GM18517 (cell line): ENCODE measurements around the gene RPL32.
"Not testable (repeated sequence)": the region's sequence is repeated elsewhere in the genome, so short reads cannot be mapped to it uniquely, and the experiment has no call there.

Source experiments
- ATAC-seq: cut with Tn5 transposase; IDR thresholded peaks from one replicate; pipeline ENCODE4 v1.9.1; 2021; ENCODE audit warnings: mild to moderate bottlenecking, moderate library complexity; ENCODE audit not compliant: unreplicated experiment

Gene RPL32

DNA sequence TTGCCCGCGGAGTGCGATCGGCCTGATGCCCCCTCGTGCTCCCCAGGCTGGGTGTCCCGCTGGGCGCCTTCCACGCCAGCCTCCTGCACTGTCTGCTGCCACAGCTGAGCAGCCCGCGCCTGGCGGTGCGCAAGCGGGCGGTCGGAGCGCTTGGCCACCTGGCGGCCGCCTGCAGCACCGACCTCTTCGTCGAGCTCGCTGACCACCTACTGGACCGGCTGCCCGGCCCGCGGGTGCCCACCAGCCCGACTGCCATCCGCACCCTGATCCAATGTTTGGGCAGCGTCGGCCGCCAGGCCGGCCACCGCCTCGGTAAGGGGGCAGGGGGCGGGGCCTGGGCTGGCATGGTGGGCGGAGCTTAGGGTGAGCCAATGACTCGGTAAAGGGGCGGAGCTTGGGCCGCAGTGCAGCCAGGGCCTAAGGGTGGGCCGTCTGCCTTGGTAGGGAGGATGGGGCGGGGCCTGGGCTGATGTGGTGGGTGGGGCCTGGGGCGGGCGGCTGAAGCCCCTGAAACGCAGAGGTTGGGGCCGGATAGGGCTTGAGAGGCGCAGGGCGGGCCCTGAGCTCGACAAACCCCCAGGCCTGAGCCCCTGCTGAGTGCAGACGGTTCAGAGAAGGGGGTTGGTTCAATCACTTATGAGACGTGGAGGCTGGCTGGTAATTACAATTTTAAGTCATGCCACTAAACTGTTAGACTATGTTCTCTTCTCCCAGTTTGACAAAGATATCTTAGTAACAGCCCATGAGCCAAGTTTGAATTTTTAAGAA is 31.2 kb downstream of the RPL32 start:
- ATAC-seq = peak; percentile 98

DNA sequence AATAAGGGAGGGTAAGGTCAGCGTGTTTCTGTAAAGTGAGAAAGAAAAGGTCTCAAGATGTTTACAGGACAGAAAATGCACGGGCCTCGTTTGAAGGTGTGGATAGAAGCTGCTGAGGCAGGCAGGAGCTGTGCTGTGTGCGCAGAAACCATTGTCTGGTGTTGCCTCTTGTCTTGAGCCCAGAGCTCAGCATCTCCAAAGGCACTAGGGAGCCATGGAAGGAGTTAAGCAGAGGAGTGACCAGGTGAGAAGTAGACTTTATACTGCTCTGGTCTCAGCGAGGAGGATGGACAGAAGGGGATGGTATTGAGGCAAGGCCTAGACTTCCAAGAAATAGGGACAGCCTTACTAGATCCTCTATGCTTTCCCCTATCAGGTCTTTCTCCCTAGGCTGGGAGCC is 31.9 kb downstream of the RPL32 start:
- no peak for ATAC-seq

DNA sequence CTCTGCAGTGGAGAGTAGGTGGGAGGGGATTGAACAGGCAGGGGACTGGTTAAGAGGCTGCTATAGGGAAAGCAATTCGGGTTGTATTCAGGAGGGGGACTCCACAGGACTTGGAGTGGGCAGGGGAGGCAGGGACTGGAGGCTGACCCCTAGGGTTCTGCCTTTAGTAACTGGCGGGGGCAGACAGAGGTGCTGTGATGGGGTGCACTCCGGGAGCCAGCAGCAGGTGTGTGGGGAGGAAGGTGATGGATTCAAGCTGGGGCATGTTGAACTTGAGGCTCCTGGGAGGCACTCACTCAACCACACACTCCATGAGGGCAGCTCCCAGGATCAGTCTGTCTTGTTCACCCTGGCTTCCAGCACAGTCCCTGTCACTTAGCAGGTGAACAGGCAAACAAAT is 32.4 kb downstream of the RPL32 start:
- no peak for ATAC-seq

DNA sequence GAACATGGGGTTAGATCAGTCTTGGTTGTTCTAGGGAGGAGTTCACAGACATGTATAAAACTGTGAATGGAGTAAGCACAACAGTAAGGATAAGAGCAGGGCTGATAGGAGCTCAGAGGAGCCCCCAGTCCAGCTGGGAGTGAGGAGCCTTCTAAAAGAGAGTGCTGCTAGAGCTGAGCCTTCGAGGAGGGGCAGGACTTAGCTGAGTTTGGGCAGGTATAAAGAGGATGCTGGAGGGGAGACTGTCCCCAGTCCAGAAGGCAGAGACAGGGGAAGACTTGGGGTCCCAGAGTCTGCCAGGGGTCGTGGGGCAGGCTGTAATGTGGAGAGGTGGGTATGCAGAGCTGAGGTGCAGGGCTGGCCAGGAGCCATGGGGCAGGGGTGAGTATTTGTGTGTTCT is 32.8 kb downstream of the RPL32 start:
- no peak for ATAC-seq

DNA sequence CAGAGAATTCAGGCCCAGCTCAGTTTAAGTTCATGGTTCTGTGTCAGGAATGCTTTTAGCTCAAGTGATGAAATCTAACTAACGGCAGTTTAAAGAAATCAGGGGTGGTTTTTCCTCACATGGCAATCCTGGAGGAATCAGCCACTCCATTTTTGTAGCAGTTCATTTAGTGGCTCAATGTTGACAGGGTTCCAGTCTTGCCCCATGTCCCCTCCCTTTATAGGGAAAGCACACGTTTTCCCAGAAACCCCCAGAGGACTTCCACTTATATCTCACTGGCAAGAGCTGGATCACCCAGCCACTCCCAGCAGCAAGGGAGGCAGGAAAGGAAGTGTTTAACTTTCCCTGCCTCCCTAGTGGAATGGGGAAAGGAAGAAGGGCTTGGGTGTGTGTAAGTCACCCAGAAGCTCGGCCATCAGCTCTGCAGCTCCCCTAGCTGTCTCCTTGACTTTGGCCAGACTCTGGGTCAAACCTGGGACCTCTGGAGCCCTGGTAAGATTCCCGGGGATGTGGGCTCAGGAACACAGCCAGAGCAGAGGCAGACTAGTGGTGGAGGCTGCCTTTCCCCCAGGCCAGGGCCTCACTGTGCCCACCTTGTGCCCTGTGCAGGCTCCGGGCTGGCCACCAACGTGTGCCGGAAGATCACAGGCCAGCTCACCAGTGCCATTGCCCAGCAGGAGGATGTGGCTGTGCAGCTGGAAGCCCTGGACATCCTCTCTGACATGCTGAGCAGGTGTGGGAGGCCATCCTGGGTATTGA is 33.6 kb downstream of the RPL32 start:
- no peak for ATAC-seq

DNA sequence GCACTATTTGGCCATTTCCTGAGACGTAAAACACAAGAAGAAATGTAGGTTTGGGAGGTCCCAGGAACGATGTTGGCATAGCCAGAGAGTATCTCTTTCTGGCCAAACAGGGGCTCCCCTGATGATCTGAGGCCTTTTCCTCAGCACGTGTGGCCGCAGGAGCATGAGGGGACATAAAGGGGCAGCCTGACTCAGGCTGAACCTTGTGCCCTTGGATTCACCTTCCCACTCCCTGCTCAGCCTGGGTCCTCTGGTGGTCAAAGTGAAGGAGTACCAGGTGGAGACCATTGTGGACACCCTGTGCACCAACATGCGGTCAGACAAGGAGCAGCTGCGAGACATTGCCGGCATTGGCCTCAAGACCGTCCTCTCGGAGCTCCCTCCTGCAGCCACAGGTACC is 34.3 kb downstream of the RPL32 start:
- ATAC-seq = no peak

DNA sequence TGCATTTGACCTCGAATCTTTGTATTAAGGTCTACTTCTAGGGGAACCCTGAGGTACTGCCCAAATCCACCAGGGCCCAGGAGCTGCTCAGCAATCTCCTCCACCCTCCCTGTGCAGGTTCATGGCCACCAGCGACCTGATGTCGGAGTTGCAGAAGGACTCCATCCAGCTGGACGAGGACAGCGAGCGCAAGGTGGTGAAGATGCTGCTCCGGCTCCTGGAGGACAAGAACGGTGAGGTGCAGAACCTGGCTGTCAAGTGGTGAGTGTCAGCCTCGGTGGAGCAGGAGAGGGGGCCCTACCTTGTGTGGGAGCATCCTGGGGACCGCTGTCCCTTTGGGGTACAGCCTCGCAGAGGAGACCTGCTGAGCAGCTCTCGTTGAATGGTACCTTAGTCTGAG is 38.0 kb downstream of the RPL32 start:
- ATAC-seq = no peak

DNA sequence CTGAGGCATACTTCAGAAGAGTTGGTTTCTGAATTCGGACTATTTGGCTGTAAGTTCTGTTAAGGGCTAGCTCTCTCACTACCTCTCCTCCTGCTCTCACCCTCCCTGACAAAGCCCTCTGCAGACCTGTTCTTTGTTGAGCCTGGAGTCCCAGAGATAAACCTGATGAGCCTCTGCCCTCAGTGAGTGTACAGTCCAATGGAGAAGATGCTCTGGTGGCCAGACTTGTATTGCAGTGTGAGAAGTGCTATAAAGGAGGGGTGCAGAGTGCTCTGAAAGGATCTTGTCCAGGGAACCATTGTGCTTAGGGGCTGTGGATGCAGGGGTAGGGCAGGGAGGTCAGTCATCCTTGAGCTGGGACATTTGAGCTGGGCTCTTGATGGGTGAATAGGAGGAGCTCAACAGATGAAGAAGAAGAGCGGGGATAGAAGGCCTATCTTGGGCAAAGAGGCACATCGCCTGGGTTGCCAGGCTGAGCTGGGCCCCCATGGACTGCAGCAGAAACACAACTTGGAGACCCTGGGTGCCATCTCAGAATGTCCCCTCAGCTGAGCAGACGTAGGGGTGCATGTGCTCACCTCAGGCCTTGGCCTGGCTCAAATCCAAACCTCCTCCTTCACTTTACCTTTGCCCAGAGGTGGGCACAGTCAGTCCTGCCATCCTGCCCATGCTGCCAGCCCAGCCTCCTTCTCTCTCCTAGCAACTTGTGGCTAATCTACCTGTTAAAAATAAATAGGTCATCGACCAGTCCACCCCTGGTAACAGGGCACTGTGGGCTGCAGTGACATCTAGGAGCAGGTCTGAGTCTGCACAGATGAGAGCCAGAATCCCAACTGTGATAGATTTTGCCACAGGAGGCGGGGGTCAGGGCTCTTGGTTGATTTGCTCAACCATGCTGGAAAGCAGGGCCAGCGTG is 41.6 kb downstream of the RPL32 start:
- ATAC-seq = no peak

DNA sequence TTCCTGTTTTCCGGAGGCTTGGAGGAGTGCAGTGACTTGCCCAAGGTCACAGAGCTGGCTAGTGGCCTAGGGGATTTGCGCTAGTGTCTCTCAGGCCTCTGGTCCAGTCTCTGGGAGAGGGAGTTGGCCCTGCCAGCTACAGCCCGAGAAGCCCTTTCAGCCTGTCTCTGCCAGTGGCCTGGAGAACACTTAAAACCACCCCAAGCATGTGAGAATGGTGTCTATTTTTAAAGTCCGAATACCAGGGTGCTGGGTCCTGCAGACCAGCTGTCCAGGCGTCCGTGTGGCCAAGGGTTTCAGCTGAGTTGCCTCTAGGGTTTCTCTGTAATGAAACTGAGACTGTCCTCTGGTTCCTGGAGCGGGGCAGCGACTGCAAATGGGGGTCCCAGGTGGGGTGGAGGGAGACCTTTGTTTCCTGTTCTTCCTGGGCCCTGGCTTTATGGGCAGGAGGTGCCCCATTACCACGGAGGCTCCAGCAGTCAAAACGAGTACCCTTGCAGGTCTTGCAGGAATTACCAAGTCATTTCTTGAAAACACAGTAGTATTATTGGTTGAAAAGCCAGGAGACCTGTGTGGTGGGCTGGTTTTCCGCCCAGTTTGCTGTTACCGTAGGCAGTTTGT is 42.7 kb downstream of the RPL32 start:
- no peak for ATAC-seq

DNA sequence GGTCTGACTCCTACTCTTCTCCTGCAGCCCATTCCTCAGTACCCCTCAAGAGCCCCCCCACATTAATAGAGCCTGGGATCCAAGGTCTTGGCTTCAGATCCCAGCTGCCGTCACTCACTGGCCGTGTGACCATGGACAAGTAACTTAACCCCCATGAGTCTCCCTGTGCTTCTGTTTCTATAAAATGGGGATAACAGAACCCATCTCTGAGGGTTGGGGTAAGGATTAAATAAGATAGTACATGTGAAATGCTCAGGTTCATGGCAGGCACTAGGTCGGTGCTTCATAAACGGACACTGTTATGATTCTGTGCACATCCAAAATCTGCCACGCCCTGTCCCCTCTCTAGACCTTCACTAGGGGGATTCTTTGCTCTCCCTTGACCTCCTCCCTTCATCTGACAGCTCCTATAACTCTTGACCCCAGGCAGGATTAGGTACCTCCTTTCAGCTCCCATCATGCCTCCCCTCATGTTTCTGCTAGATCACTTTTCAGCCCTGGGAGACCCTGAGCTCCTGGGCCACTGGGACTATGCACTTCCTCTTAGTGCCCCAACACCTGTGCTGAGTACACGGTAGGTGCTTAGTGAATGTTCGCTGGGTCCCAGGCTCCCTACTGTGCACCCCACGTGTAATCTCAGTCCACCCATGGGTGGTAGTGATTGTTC is 43.3 kb downstream of the RPL32 start:
- ATAC-seq = no peak

DNA sequence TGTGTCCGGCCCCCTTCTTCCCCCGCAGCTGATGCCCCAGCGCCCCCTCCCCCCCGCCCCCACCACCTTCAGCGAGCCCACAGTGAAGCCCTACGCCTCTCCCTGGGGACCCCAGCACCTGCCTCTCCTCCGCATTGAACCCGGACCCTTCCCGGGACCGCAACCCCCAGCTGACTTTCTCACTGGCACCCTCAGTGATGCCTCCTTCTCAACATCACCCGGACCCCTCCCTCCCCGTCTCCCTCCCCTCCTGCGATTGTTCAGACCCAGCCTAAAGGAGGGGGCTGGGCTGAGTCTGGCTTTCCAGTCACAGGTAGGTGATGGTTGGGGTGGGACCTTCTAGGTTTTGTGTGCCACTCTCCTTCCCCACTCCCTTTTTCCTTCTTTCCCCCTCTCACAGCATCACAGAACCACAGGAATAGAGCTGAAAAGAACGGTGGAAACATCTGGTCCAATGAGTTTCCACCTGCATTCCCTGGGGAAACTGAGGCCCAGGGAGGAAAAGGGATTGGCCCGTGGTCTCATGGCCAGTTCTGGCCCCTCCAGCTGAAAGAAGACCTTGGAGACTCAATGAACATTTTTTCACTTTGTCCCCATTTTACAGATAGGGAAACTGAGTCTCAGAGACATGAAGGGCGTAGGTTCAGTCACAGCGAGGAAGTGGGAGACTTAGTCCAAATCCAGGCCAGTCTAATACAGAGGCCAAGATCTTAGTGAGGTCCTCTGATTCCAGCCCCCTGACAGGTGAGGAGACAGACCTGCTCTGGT is 44.1 kb downstream of the RPL32 start:
- ATAC-seq = no peak

DNA sequence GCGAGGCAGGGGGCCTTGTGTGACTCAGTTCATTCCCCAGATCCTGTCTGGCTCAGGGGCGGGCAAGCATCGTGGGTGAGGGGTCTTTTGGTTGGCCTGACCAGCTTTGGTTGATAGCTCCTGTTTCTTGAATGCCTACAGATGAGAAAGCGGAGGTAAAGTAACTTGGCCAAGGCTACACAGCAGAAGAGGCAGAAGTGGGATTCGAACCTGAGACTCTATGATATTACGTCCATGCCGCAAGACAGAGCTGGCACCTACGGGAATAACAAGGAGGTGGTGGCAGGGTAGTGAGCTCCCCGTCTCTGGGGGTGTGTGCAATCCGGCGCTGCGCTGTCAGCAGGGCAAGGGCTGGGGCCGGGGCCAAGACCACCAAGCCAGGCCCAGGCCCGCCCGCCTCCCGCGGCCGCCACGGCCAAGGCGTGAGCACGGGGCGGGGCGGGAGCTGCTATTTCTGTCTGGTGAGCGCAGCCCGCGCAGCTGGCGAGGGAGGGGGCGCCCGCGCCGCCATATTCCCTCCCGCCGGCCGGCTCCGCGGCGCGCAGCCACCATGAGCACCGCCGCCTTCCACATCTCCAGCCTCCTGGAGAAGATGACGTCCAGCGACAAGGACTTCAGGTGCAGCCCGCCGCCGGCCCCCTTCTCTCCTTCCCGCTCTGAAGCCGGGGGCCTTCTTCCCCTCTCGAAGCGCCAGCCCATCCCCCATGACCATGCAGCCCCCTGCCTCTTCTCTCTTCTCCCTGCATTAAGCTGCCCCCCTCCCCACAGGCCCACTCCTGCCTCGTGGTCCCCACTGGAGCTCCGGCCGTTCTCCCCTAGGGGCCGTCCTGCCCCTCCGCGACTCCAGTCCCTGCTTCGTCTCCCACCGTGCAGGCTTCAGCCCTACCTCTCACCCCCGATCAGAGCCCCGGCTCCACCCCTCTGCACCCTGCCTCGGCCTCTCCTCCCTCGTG is 44.9 kb downstream of the RPL32 start, which contains the start of gene CAND2:
Gene CAND2, plus strand, starts transcription at position 510 of the 953 bp plus-strand sequence. Its CDS starts 41 bp downstream, at position 551.
- no peak for ATAC-seq

DNA sequence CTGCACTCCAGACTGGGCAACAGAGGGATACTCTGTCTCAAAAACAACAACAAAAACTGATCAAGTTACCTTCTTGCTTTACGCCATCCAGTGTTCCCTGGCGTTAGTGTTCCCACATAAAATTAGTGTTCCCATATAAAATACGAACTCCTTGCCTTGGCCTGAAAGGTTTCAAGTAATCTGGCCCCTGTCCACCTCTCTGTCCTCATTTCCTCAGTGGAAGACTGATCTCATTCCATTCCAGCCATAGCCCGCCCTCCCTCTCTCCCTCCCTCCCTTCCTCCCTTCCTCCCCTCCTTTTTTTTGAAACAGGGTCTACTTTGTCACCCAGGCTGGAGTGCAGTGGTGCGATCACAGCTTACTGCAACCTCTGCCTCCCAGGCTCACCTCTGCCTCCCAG is 47.7 kb downstream of the RPL32 start:
- ATAC-seq = no peak

DNA sequence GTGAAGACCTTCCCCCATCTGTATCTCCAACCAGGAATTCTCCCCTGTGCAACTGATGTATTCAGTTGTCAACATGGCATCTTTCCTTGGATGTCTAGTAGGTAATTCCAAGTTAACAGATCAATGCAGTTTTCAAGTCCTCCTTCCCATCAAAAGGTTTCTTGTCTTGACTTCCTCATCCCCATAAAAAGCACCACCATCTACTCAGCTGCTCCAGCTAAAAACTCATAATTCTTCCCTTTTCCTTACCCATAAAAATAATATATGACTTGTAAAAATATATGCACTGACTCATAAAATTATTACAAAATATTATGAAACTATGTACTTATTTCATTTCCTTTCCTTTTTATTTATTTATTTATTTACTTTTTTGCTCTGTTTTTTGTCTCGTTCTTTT is 49.9 kb downstream of the RPL32 start:
- no peak for ATAC-seq

DNA sequence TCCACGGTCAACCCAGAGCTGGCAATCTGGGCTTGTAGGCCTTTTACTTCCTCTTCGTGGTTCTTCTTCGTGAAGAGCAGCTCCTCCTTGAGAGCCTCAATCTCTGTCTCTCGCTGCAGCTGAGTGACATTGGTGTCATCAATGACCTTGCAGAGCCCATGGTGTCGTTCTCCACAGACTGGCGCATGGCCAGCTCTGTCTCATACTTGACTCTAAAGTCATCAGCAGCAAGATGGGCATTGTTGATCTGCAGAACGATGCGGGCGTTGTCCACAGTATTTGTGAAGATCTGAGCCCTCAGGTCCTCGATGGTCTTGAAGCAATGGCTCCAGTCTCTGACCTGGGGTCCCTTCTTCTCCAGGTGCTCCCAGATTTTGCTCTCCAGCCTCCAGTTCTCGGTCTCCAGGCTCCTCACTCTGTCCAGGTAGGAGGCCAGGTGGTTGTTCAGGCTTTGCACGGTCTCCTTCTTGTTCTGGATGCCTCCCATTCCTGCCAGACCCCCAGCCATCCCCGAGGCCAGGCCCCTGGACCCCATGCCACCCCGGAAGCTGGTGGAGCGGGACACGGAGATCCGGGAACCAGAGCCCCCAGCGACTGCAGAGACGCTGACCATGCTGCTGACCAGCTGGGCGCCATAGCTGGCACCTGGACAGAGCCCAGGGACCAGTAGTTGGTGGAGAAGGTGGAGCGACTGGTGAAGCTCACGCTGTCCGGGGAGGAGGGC is 53.2 kb downstream of the RPL32 start:
- not testable (repeated sequence) for ATAC-seq

DNA sequence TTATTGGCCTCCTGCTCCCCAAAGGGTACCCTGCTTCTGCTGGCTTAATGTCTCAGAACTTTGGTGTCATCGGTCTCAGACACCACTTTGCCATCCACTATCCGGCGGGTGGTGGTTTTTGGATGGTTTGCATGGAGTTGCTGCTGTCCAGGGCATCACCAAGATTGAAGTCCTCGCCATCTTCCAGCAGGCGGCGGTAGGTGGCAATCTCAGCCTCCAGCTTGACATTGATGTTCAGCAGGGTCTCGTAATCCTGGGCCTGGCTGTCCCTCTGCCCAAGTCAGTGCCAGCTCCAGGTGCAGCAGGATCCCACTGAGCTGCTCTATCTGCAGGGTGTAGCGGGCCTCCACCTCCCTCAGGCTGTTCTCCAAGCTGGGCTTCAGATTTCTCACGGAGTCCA is 54.0 kb downstream of the RPL32 start:
- ATAC-seq = not testable (repeated sequence)

DNA sequence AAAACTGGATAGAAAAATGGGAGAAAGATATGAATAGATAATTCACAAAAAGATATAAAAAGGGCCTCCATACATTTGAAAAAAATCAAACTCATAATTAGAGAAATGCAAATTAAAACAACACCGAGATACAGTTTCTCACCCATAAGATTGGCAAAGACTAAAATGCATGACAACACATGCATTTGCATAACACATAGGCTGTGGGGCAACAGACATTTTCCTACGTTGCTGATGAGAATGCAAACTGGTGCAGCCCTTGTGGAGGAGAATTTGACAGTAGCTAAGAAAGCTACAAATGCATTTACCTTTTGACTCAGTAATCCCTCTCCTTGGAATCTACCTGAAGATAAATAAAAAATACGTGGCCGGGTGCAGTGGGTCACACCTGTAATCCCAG is 56.3 kb downstream of the RPL32 start:
- ATAC-seq = no peak
